Brain microvascular endothelial cell (primary cell): Measurements from ENCODE around the gene GHDC.

ENCODE experiments used
- DNase-seq: peaks from one replicate; pipeline ENCODE4 v3.0.0-alpha.2; 2020
- H3K27ac ChIP-seq: fragments of 250-450 bp; sonication (Bioruptor Pico); 2 replicates; pipeline ENCODE4 v1.5.1; 2020; ENCODE audit warnings: mild to moderate bottlenecking, moderate library complexity
- H3K27me3 ChIP-seq: fragments of 250-450 bp; sonication (Bioruptor Pico); replicated peaks from 2 replicates; pipeline ENCODE4 v1.5.1; 2020; ENCODE audit warnings: mild to moderate bottlenecking
- H3K36me3 ChIP-seq: fragments of 250-450 bp; sonication (Bioruptor Pico); replicated peaks from 2 replicates; pipeline ENCODE4 v1.5.1; 2020; ENCODE audit warnings: mild to moderate bottlenecking
- H3K4me3 ChIP-seq: 2 replicates; pipeline ENCODE4 v1.5.1; 2011; ENCODE audit warnings: low read depth, mild to moderate bottlenecking, control low read depth, low read length, moderate library complexity
- CTCF ChIP-seq: IDR thresholded peaks from 2 replicates; pipeline ENCODE4 v1.5.1; 2011; ENCODE audit warnings: low read depth, mild to moderate bottlenecking, moderate library complexity, low read length, control low read depth, inconsistent platforms; ENCODE audit errors: missing control alignments
- in situ Hi-C: cut with HindIII; loops from 2 replicates; pipeline ENCODE4 v1.10.0; 2017; ENCODE audit warnings: low sequenced_read_pairs, low pct_ligation_motif_present

GHDC gene

GRCh38 chr17:42233994-42234393, 39.7 kb upstream of the GHDC start:
- in situ Hi-C loops = no loop called here

DNA sequence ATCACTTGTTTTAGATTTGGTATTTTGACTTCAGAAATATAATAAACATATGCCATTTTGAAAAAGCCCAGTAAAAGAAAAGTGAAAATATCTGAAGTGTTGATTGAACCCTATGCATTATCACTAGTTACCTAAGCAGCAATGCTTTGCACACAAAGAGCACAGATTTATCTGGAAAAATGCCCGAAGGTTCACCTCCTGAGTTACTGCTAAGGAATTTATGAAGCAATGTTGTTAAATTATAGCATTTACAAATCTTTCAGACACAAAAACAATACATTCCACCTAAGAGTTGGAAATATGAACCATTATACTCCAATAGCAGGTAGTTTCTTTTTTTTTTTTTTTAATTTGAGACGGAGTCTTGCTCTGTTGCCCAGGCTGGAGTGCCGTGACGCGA, 38.9 kb upstream of the GHDC start:
- Histone ChIP-seq H3K36me3 (no peaks in the 10 kb centered on the region), H3K4me3 (no peak overlapping the region), H3K27ac (no peak overlapping the region), H3K27me3 (no peaks in the 10 kb centered on the region)
- TF ChIP-seq CTCF = no peak
- DNase-seq = peak; percentile 22
- in situ Hi-C loops = no loop called here

More at GRCh38 chr17:42233994-42234393, 39.7 kb upstream of the GHDC start:
- Histone ChIP-seq H3K4me3 (no peak overlapping the region), H3K36me3 (no peaks in the 10 kb centered on the region), H3K27ac (no peak overlapping the region), H3K27me3 (no peaks in the 10 kb centered on the region)
- DNase-seq = no peak
- TF ChIP-seq CTCF = no peak

DNA sequence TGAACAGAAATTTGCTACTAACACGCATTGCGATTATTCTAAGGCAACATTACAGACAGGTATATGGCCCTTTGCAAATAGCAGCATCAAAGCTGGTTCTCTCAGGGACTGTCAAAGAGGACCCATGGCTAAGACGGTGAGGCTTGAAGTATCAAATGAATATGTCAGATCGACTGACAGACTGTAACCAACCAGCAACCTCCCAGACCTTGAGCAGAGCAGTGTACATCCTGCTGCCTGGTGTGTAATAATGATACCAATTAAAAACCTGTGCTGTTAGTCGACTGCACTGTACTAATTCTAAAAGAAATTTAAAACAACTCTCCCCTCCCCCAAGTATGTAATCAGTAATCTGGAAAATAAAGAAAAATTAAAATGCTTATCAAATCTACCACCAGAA, 35.9 kb upstream of the GHDC start:
- no peaks in the 10 kb centered on the region for H3K27me3 ChIP-seq
- no peak overlapping the region for H3K4me3 ChIP-seq
- in situ Hi-C loops = no loop called here
- DNase-seq = no peak
- no peak for TF ChIP-seq CTCF
- no peaks in the 10 kb centered on the region for H3K36me3 ChIP-seq
- no peak overlapping the region for H3K27ac ChIP-seq

DNA sequence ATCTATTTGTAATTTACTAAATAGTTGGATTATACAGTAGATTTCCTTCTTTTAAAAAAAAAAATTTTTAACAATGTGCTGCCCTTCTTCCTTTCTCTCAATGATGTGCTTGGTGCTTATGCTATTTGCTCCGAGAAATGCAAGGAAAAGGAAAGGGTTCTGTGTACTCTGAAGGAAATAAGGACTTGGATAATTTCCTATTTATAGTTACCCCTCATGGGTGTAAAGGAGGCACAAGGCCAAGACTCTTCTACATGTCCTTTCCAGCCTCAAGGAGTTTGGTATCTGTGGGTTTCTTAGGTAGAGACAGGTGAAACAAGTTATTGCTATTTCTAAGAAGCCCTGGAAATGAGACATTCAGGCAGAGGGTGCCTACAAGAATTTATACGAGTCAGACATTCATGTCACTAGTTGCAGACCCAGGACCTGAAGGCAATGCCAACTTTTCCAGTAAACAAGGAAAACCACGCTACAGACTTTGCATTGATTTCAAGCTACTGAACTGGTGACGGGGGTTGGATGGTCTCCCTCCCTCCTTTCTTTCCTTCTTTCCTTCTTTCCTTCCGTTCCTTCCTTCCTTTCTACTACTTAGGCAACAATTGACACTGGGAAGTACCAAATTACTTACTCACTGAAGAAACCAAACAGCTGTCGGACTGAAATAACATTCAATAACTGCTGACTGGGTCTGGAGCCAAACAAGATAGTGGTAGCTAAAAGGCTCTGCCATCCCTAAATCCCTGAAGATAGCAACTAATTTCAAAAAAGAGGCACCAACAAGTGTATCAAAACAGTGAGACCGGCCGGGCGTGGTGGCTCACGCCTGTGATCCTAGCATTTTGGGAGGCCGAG, 33.8 kb upstream of the GHDC start:
- H3K27me3 ChIP-seq = no peaks in the 10 kb centered on the region
- DNase-seq = no peak
- H3K4me3 ChIP-seq = no peak overlapping the region
- no peak for TF ChIP-seq CTCF
- in situ Hi-C loops = no loop called here
- no peaks in the 10 kb centered on the region for H3K36me3 ChIP-seq
- no peak overlapping the region for H3K27ac ChIP-seq

GRCh38 chr17:42225646-42226045, 31.4 kb upstream of the GHDC start:
- no peaks in the 10 kb centered on the region for H3K27me3 ChIP-seq
- in situ Hi-C loops = no loop called here
- no peak for DNase-seq
- H3K36me3 ChIP-seq = peaks cover 6% of the 10 kb centered on the region
- no peak overlapping the region for H3K4me3 ChIP-seq
- H3K27ac ChIP-seq = no peak overlapping the region
- no peak for TF ChIP-seq CTCF

GRCh38 chr17:42224651-42225050, 30.4 kb upstream of the GHDC start:
- in situ Hi-C loops = no loop called here
- H3K4me3 ChIP-seq = no peak overlapping the region
- no peaks in the 10 kb centered on the region for H3K27me3 ChIP-seq
- no peak for DNase-seq
- H3K36me3 ChIP-seq = peaks cover 6% of the 10 kb centered on the region
- no peak for TF ChIP-seq CTCF
- no peak overlapping the region for H3K27ac ChIP-seq
